ENCODE measurements around the gene TYW1. TPM values are rescaled to one million over a fixed set of nuclear protein-coding genes. Genes with fewer than 3 reads are reported as not detected.

TYW1 gene
- total RNA-seq, 1 donor from 2014 or later = 23.1 TPM

DNA sequence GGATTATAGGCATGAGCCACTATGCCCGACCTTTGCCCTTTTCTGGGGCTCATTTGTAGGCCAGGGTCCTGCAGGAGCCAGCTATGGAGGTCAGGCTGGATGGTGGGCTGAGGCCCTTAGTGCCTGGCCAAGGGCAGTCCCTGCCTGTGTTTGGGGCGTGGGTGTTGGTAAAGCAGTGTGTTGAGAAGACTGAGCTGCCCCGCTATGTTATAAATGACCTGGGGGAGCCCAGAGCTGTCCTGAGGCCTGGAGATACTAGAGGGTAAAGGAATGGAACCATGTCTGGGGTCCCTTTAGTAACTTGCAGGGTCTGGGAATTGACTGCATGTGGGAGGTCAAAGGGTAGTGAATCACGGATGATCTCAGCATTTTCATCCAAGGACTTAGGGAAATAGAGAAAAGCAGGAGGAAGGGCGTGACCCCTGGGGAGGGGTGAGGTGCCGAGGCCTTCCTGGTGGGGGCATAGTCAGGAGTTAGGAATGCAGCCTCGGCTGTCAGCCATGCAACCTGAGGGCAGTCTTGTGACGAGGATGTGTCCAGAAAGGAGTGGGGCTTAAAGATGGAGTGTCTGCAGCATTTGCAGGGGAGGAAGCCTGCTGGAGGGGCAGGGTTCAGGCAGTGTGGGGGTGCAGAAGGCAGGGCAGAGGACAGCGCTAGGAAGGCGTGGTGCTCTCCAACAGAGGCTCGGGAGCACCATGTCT, 44.1 kb upstream of the TYW1 start:
- no peak for DNase-seq (ENCODE audit: low spot score)
- H3K9ac ChIP-seq = no peak overlapping the region
- no peak overlapping the region for H3K27ac Mint-ChIP-seq

DNA sequence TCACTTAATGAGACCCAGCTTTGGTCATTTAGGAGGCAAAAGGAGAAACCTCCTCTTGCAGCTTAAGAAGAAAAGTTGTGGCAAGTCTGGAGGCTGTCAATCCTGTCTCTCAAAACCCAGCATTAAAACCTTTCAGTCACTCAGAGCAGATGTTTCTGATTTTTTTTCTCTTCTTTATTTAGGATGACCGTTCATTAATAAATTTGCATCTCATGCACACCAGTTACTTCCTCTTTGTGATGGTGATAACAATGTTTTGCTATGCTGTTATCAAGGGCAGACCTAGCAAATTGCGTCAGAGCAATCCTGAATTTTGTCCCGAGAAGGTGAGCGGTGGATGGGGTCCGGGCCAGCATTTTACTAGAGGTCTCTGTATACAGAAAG, 43.6 kb upstream of the TYW1 start:
- Histone ChIP-seq H3K9ac (no peak overlapping the region), H3K36me3 (no peaks in the 10 kb centered on the region), H3K27me3 (no peaks in the 10 kb centered on the region), H3K9me3 (ENCODE audit: low read depth) (no peaks in the 10 kb centered on the region), H2AFZ (replicated peaks) (no peak overlapping the region), H3K4me3 (no peak overlapping the region), H3K27ac (no peak overlapping the region), H3K79me2 (ENCODE audit: low read depth) (no peaks in the 10 kb centered on the region), H3K4me2 (no peak overlapping the region), H4K20me1 (ENCODE audit: low read depth) (no peaks in the 10 kb centered on the region), H3K4me1 (no peaks in the 10 kb centered on the region), H3F3A (ENCODE audit: low read depth) (no peaks in the 10 kb centered on the region)
- H3K4me1 Mint-ChIP-seq = peaks cover 2% of the 10 kb centered on the region
- H3K27me3 Mint-ChIP-seq (ENCODE audit: insufficient read depth, low read depth) = peaks cover 3% of the 10 kb centered on the region
- no peaks in the 10 kb centered on the region for H3K9me3 Mint-ChIP-seq
- TF ChIP-seq EZH2 (IDR thresholded peaks at IDR 0.05) (no peak), EZH2phosphoT487 (IDR thresholded peaks at IDR 0.05) (no peak)
- TF ChIP-seq, protein P1, sequence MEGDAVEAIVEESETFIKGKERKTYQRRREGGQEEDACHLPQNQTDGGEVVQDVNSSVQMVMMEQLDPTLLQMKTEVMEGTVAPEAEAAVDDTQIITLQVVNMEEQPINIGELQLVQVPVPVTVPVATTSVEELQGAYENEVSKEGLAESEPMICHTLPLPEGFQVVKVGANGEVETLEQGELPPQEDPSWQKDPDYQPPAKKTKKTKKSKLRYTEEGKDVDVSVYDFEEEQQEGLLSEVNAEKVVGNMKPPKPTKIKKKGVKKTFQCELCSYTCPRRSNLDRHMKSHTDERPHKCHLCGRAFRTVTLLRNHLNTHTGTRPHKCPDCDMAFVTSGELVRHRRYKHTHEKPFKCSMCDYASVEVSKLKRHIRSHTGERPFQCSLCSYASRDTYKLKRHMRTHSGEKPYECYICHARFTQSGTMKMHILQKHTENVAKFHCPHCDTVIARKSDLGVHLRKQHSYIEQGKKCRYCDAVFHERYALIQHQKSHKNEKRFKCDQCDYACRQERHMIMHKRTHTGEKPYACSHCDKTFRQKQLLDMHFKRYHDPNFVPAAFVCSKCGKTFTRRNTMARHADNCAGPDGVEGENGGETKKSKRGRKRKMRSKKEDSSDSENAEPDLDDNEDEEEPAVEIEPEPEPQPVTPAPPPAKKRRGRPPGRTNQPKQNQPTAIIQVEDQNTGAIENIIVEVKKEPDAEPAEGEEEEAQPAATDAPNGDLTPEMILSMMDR (IDR thresholded peaks at IDR 0.05) = no peak
- H3K36me3 Mint-ChIP-seq = peaks cover 15% of the 10 kb centered on the region
- H3K4me3 Mint-ChIP-seq = no peak overlapping the region
- no peak overlapping the region for H3K27ac Mint-ChIP-seq
- no peak for DNase-seq (ENCODE audit: low spot score)

More for the DNA sequence above, 44.1 kb upstream of the TYW1 start:
- H3K4me1 Mint-ChIP-seq = no peaks in the 10 kb centered on the region
- H3K36me3 Mint-ChIP-seq = peaks cover 17% of the 10 kb centered on the region
- H2AFZ ChIP-seq (replicated peaks) = no peak overlapping the region
- no peaks in the 10 kb centered on the region for H4K20me1 ChIP-seq (ENCODE audit: low read depth)
- H3K9me3 ChIP-seq (ENCODE audit: low read depth) = no peaks in the 10 kb centered on the region
- no peaks in the 10 kb centered on the region for H3F3A ChIP-seq (ENCODE audit: low read depth)
- H3K27me3 Mint-ChIP-seq (ENCODE audit: insufficient read depth, low read depth) = peaks cover 3% of the 10 kb centered on the region
- no peak overlapping the region for H3K27ac ChIP-seq
- no peaks in the 10 kb centered on the region for H3K36me3 ChIP-seq
- no peaks in the 10 kb centered on the region for H3K79me2 ChIP-seq (ENCODE audit: low read depth)
- H3K4me3 Mint-ChIP-seq = no peak overlapping the region
- H3K4me2 ChIP-seq = no peak overlapping the region
- no peaks in the 10 kb centered on the region for H3K9me3 Mint-ChIP-seq
- H3K4me3 ChIP-seq = no peak overlapping the region
- no peaks in the 10 kb centered on the region for H3K4me1 ChIP-seq
- TF ChIP-seq, protein P1 (IDR thresholded peaks at IDR 0.05) = no peak
- TF ChIP-seq EZH2 (IDR thresholded peaks at IDR 0.05) (no peak), EZH2phosphoT487 (IDR thresholded peaks at IDR 0.05) (no peak)
- no peaks in the 10 kb centered on the region for H3K27me3 ChIP-seq

DNA sequence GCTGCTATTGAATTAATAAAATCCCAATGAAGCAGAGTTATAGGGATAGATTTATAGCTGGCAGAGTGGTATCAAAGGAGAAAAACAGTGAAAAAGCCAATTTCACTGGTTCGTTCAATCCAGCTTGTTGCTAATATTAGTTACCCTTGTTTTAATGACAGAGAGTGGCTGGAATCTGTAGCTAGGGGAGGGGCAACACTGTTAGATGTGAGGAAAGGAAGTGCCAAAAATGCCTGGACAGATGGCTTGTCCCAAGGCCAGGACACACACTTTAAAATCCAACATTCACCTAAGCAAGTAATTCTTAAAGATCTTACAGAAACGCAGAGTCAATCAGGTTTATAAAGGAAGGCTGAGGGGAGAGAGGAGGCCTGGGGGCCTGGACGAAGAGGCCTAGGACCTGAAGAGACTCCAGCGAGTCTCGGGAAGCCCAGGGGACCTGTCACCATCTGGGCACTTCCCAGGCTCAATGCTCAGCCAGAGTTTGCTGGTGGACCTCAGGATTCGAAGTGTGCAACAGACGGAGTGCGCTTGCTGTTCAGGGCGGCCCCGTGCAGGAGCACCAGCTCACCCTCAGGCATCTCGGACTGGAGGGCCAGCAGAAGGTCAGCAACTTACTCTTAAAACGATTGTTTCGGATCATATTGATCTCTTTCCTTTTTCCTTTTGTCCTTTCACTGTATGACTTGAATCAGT, 38.9 kb upstream of the TYW1 start:
- TF ChIP-seq EZH2 (IDR thresholded peaks at IDR 0.05) (no peak), EZH2phosphoT487 (IDR thresholded peaks at IDR 0.05) (no peak)
- TF ChIP-seq, protein P1 (IDR thresholded peaks at IDR 0.05) = no peak
- H3K4me2 ChIP-seq = no peak overlapping the region
- DNase-seq (ENCODE audit: low spot score) = no peak

More for the DNA sequence above, 38.9 kb upstream of the TYW1 start:
- Histone ChIP-seq H3K27ac (no peak overlapping the region), H3K9me3 (ENCODE audit: low read depth) (no peaks in the 10 kb centered on the region), H3K79me2 (ENCODE audit: low read depth) (no peaks in the 10 kb centered on the region), H4K20me1 (ENCODE audit: low read depth) (no peaks in the 10 kb centered on the region), H3K4me3 (no peak overlapping the region), H3K9ac (no peak overlapping the region), H3K27me3 (no peaks in the 10 kb centered on the region), H3K4me1 (no peaks in the 10 kb centered on the region), H2AFZ (replicated peaks) (no peak overlapping the region), H3K36me3 (no peaks in the 10 kb centered on the region), H3F3A (ENCODE audit: low read depth) (no peaks in the 10 kb centered on the region)
- H3K36me3 Mint-ChIP-seq = peaks cover 11% of the 10 kb centered on the region
- H3K4me1 Mint-ChIP-seq = peaks cover 2% of the 10 kb centered on the region
- H3K27me3 Mint-ChIP-seq (ENCODE audit: insufficient read depth, low read depth) = peaks cover 4% of the 10 kb centered on the region
- no peaks in the 10 kb centered on the region for H3K9me3 Mint-ChIP-seq
- H3K27ac Mint-ChIP-seq = no peak overlapping the region
- no peak overlapping the region for H3K4me3 Mint-ChIP-seq

Measured in neural progenitor cell (in vitro differentiated cells).